ENCODE data around the gene NDOR1. TPM values are rescaled to one million over a fixed set of nuclear protein-coding genes. Genes with fewer than 3 reads are reported as not detected.

The NDOR1 gene
- total RNA-seq, 1 donor from 2014 or later: 28.0 TPM

DNA sequence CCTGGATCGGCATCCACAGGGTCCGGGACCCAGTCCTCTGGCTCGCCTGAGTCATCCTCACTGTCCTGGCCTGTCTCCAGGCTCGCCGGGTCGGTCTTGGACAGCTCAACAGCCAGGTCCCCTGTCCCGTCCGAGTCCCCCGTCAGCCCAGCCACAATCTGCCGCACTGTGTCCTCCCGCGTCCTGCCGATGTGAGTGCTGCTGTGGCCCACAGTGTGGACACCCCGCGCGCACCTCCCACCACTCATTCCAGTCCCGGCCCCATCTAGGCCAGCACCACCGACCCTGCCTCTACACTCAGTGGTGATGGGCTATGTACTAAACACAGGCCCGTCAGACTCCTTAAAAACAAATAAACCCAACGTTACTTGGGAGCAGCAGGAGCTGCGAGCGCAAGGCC, 23.8 kb upstream of the NDOR1 start:
- no peaks in the 10 kb centered on the region for H3K9me3 Mint-ChIP-seq
- DNase-seq (ENCODE audit: extremely low spot score, unreplicated experiment): no peak
- no peak overlapping the region for H3K4me3 Mint-ChIP-seq
- H3K27me3 Mint-ChIP-seq: no peaks in the 10 kb centered on the region
- H3K27ac Mint-ChIP-seq: no peak overlapping the region
- TF ChIP-seq, protein P1, sequence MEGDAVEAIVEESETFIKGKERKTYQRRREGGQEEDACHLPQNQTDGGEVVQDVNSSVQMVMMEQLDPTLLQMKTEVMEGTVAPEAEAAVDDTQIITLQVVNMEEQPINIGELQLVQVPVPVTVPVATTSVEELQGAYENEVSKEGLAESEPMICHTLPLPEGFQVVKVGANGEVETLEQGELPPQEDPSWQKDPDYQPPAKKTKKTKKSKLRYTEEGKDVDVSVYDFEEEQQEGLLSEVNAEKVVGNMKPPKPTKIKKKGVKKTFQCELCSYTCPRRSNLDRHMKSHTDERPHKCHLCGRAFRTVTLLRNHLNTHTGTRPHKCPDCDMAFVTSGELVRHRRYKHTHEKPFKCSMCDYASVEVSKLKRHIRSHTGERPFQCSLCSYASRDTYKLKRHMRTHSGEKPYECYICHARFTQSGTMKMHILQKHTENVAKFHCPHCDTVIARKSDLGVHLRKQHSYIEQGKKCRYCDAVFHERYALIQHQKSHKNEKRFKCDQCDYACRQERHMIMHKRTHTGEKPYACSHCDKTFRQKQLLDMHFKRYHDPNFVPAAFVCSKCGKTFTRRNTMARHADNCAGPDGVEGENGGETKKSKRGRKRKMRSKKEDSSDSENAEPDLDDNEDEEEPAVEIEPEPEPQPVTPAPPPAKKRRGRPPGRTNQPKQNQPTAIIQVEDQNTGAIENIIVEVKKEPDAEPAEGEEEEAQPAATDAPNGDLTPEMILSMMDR (conservative IDR thresholded peaks at IDR 0.05): no peak
- H3K36me3 Mint-ChIP-seq: no peaks in the 10 kb centered on the region
- H3K4me1 Mint-ChIP-seq (ENCODE audit: unreplicated experiment): peaks cover 1% of the 10 kb centered on the region

DNA sequence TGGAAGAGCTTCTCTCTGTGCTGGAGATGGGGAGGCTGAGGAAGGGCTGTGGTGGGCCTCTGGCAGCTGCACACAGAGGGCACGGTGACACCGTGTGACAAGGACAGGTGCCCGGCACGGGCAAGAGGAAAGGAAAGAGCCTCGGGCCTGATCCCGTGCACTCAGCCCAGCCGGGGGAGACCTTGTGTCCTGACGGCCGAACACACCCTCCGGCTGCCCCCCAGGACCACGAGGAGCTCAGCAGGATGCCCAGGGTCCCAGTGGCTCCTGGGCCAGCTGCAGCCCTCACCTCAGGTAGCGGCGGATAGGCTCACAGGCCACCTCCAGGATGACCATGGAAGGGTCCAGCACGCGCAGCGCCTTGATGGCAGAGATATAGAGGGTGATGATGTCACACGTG, 22.7 kb upstream of the NDOR1 start:
- Mint-ChIP-seq H3K27me3 (no peaks in the 10 kb centered on the region), H3K4me3 (no peak overlapping the region), H3K9me3 (no peaks in the 10 kb centered on the region), H3K4me1 (ENCODE audit: unreplicated experiment) (peaks cover 5% of the 10 kb centered on the region), H3K36me3 (no peaks in the 10 kb centered on the region), H3K27ac (no peak overlapping the region)
- TF ChIP-seq, protein P1 (conservative IDR thresholded peaks at IDR 0.05): no peak
- no peak for DNase-seq (ENCODE audit: extremely low spot score, unreplicated experiment)

DNA sequence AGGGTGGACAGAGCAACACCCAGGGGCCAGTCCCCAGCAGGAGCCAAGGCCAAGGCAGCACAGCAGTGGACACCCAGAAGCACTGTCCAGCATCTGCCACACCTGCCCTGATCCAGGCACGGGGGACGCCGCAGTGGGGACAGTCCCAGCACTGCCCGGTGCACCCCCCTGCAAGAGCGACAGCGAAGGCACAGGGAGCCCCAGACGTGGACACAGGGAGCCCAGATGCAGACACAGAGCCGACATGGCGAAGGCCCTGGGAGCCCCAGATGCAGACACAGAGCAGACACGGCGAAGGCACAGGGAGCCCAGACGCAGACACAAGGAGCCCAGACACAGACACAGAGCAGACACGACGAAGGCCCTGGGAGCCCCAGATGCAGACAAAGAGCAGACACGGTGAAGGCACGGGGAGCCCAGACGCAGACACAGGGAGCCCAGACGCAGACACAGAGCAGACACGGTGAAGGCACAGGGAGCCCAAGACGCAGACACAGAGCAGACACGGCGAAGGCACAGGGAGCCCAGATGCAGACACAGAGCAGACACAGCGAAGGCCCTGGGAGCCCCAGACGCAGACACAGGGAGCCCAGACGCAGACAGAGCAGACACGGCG, 21.4 kb upstream of the NDOR1 start:
- no peak for DNase-seq (ENCODE audit: extremely low spot score, unreplicated experiment)
- Mint-ChIP-seq H3K4me1 (ENCODE audit: unreplicated experiment) (peaks cover 5% of the 10 kb centered on the region), H3K27me3 (no peaks in the 10 kb centered on the region), H3K9me3 (no peaks in the 10 kb centered on the region), H3K36me3 (no peaks in the 10 kb centered on the region), H3K4me3 (no peak overlapping the region), H3K27ac (no peak overlapping the region)
- TF ChIP-seq, protein P1 (conservative IDR thresholded peaks at IDR 0.05): no peak

DNA sequence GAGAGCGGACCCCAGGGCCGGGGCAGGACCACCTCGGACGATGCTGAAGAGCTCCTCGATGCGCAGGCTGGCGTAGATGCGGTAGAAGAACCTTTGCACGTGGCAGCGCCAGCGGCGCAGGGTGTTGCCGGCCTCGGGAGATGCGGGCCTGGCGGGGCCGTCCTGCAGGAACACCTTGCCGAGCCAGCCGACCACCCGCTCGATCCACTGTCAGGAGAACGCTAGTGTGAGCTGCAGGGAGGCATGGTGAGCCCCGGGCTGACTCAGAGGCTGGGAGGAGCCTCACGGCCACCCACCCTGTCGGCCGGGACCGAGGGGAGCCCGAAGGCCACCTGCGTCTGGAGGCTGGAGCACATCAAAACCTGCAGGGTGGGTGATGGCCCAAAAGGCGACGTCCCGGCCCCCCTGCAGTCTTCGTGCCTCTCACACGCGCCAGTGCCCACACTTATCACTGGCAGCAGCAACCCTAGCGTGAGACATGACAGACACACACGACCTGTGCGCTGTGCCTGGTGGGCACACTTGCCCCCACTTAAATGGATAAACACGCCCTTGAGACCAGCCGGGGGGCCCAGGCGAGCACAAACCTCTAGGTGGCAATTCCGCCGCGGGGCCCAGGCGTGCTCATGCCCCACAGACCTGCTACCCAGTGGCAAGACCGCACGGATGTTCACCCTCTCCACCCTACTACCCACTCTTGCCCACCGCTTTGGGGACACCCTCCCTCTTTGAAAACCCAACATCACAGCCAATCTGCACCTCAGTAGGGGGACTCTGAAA, 20.4 kb upstream of the NDOR1 start:
- H3K4me3 Mint-ChIP-seq: no peak overlapping the region
- no peak overlapping the region for H3K27ac Mint-ChIP-seq
- H3K27me3 Mint-ChIP-seq: no peaks in the 10 kb centered on the region
- no peaks in the 10 kb centered on the region for H3K9me3 Mint-ChIP-seq
- peaks cover 5% of the 10 kb centered on the region for H3K4me1 Mint-ChIP-seq (ENCODE audit: unreplicated experiment)
- DNase-seq (ENCODE audit: extremely low spot score, unreplicated experiment): no peak
- H3K36me3 Mint-ChIP-seq: no peaks in the 10 kb centered on the region
- TF ChIP-seq, protein P1 (conservative IDR thresholded peaks at IDR 0.05): no peak

DNA sequence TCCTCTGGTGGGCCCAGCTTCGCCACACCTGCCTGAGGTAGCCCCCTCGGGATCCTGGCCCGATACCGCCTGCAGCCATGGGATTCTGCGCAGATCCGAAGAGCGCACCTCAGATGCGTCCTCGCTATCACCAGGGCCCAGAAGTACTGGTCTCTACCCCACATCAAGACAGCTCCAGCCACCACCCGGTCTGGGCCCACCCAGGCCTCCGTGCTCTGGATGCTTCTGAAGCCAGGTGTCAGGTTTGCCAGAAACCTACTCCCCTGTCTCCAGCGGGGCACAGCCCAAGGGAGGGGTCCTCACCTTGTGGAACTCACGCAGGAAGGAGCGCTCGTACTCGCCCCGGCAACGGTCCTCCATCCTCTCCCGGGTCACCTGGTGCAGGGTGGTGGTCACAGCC, 19.6 kb upstream of the NDOR1 start:
- H3K27ac Mint-ChIP-seq: no peak overlapping the region
- no peaks in the 10 kb centered on the region for H3K27me3 Mint-ChIP-seq
- no peaks in the 10 kb centered on the region for H3K36me3 Mint-ChIP-seq
- H3K4me1 Mint-ChIP-seq (ENCODE audit: unreplicated experiment): peaks cover 5% of the 10 kb centered on the region
- no peaks in the 10 kb centered on the region for H3K9me3 Mint-ChIP-seq
- TF ChIP-seq, protein P1 (conservative IDR thresholded peaks at IDR 0.05): no peak
- DNase-seq (ENCODE audit: extremely low spot score, unreplicated experiment): no peak
- no peak overlapping the region for H3K4me3 Mint-ChIP-seq

Measured in type B pancreatic cell (in vitro differentiated cells).